Measurements from ENCODE around the gene SLC23A2.

Gene SLC23A2

GRCh38 chr20:5001174-5002076 is at the start of gene SLC23A2:
SLC23A2 (minus strand) TSS chr20:5001510; CDS start chr20:4932562, 68,948 bp downstream.
- TF ChIP-seq CTCF (IDR thresholded peaks at IDR 0.05; ENCODE audit: low read depth, low read length) (no peak), EZH2phosphoT487 (IDR thresholded peaks at IDR 0.05; ENCODE audit: low read depth) (no peak)
- H3K27ac ChIP-seq (ENCODE audit: low read length), result no peak within 1 kb of the TSS
- peaks cover 40% of the 10 kb centered on the region for H3K79me2 ChIP-seq (ENCODE audit: low read length)
- H3K4me2 ChIP-seq (ENCODE audit: low read length), result peak within 1 kb of the TSS; percentile 85
- no peaks in the 10 kb centered on the region for H3K36me3 ChIP-seq (replicated peaks; ENCODE audit: low read depth, low read length)
- H3K9ac ChIP-seq (ENCODE audit: low read length), result peak within 1 kb of the TSS; percentile 68
- peaks cover 24% of the 10 kb centered on the region; the same call in 1 of the 2 replicates for H4K20me1 ChIP-seq (ENCODE audit: insufficient read depth, low read length)
- H3K4me3 ChIP-seq (ENCODE audit: low read length), result peak within 1 kb of the TSS; percentile 81
- peaks cover 24% of the 10 kb centered on the region for H3K4me1 ChIP-seq (ENCODE audit: low read length)
- no peaks in the 10 kb centered on the region for H3K9me3 ChIP-seq (ENCODE audit: insufficient read depth, low read length)
- H2AFZ ChIP-seq (ENCODE audit: low read depth, low read length), result peak within 1 kb of the TSS; percentile 74
- H3K27me3 ChIP-seq (ENCODE audit: low read depth, low read length), result peaks cover 10% of the 10 kb centered on the region; the same call in 1 of the 2 replicates

- Histone ChIP-seq H3K4me2 (ENCODE audit: low read length) (peak overlapping the region; percentile 58), H3K9me3 (ENCODE audit: insufficient read depth, low read length) (no peaks in the 10 kb centered on the region), H3K27ac (ENCODE audit: low read length) (no peak overlapping the region)
Measured at GRCh38 chr20:5046656-5047339, 45.5 kb upstream of the SLC23A2 start.

GRCh38 chr20:5045906-5046305 is 44.6 kb upstream of the SLC23A2 start:
- peaks cover 47% of the 10 kb centered on the region for H3K4me1 ChIP-seq (ENCODE audit: low read length)
- TF ChIP-seq EZH2phosphoT487 (IDR thresholded peaks at IDR 0.05; ENCODE audit: low read depth) (no peak), CTCF (IDR thresholded peaks at IDR 0.05; ENCODE audit: low read depth, low read length) (no peak)
- no peak overlapping the region for H3K27ac ChIP-seq (ENCODE audit: low read length)
- no peaks in the 10 kb centered on the region for H3K9me3 ChIP-seq (ENCODE audit: insufficient read depth, low read length)
- H3K36me3 ChIP-seq (replicated peaks; ENCODE audit: low read depth, low read length), result no peaks in the 10 kb centered on the region
- H3K79me2 ChIP-seq (ENCODE audit: low read length), result no peaks in the 10 kb centered on the region
- H3K27me3 ChIP-seq (ENCODE audit: low read depth, low read length), result peaks cover 23% of the 10 kb centered on the region
- no peak overlapping the region for H2AFZ ChIP-seq (ENCODE audit: low read depth, low read length)
- H3K4me3 ChIP-seq (ENCODE audit: low read length), result no peak overlapping the region
- no peaks in the 10 kb centered on the region for H4K20me1 ChIP-seq (ENCODE audit: insufficient read depth, low read length)
- no peak overlapping the region for H3K4me2 ChIP-seq (ENCODE audit: low read length)
- H3K9ac ChIP-seq (ENCODE audit: low read length), result no peak overlapping the region

More at GRCh38 chr20:5046656-5047339, 45.5 kb upstream of the SLC23A2 start:
- no peak overlapping the region for H3K9ac ChIP-seq (ENCODE audit: low read length)
- no peaks in the 10 kb centered on the region for H3K36me3 ChIP-seq (replicated peaks; ENCODE audit: low read depth, low read length)
- peak overlapping the region; percentile 59 for H3K4me3 ChIP-seq (ENCODE audit: low read length)
- H3K79me2 ChIP-seq (ENCODE audit: low read length), result no peaks in the 10 kb centered on the region
- no peaks in the 10 kb centered on the region for H4K20me1 ChIP-seq (ENCODE audit: insufficient read depth, low read length)
- no peak overlapping the region for H2AFZ ChIP-seq (ENCODE audit: low read depth, low read length)
- peaks cover 41% of the 10 kb centered on the region for H3K4me1 ChIP-seq (ENCODE audit: low read length)
- peaks cover 23% of the 10 kb centered on the region for H3K27me3 ChIP-seq (ENCODE audit: low read depth, low read length)
- no peak for TF ChIP-seq CTCF (IDR thresholded peaks at IDR 0.05; ENCODE audit: low read depth, low read length)
- TF ChIP-seq EZH2phosphoT487 (IDR thresholded peaks at IDR 0.05; ENCODE audit: low read depth), result no peak

GRCh38 chr20:5044075-5044620 is 42.8 kb upstream of the SLC23A2 start:
- Histone ChIP-seq H4K20me1 (ENCODE audit: insufficient read depth, low read length) (no peaks in the 10 kb centered on the region), H3K4me2 (ENCODE audit: low read length) (peak overlapping the region; percentile 51), H3K27ac (ENCODE audit: low read length) (no peak overlapping the region), H2AFZ (ENCODE audit: low read depth, low read length) (no peak overlapping the region), H3K9me3 (ENCODE audit: insufficient read depth, low read length) (no peaks in the 10 kb centered on the region), H3K4me1 (ENCODE audit: low read length) (peaks cover 53% of the 10 kb centered on the region), H3K4me3 (ENCODE audit: low read length) (peak overlapping the region; percentile 31), H3K27me3 (ENCODE audit: low read depth, low read length) (peaks cover 13% of the 10 kb centered on the region), H3K79me2 (ENCODE audit: low read length) (no peaks in the 10 kb centered on the region), H3K9ac (ENCODE audit: low read length) (no peak overlapping the region), H3K36me3 (replicated peaks; ENCODE audit: low read depth, low read length) (no peaks in the 10 kb centered on the region)
- no peak for TF ChIP-seq CTCF (IDR thresholded peaks at IDR 0.05; ENCODE audit: low read depth, low read length)
- TF ChIP-seq EZH2phosphoT487 (IDR thresholded peaks at IDR 0.05; ENCODE audit: low read depth), result no peak
